H9 (cell line): ENCODE results near the gene EGFR. TPM values are rescaled to one million over a fixed set of nuclear protein-coding genes. Genes with fewer than 3 reads are reported as not detected.

Experiments
- DNase-seq: peaks from one replicate; pipeline ENCODE4 v3.0.0-alpha.2; 2017
- H2AFZ ChIP-seq: one replicate; pipeline ENCODE4 v1.6.1; 2013; ENCODE audit warnings: mild to moderate bottlenecking, low read length, control low read depth, moderate library complexity
- H2AK5ac ChIP-seq: 2 replicates; pipeline ENCODE4 v1.6.1; 2013; ENCODE audit warnings: low read length, control low read depth, mixed read lengths; ENCODE audit not compliant: insufficient read length
- H2BK120ac ChIP-seq: one replicate; pipeline ENCODE4 v1.6.1; 2013; ENCODE audit warnings: low read depth, mild to moderate bottlenecking, low read length, control low read depth, inconsistent platforms; ENCODE audit not compliant: poor library complexity, severe bottlenecking
- H2BK12ac ChIP-seq: 2 replicates; pipeline ENCODE4 v1.6.1; 2013; ENCODE audit warnings: low read length, control low read depth, mixed read lengths, low read depth; ENCODE audit not compliant: insufficient read length
- H2BK15ac ChIP-seq: 2 replicates; pipeline ENCODE4 v1.6.1; 2013; ENCODE audit warnings: low read depth, low read length, control low read depth
- H2BK20ac ChIP-seq: one replicate; pipeline ENCODE4 v1.6.1; 2013; ENCODE audit warnings: low read depth, mild to moderate bottlenecking, low read length, control low read depth, inconsistent platforms; ENCODE audit not compliant: poor library complexity, severe bottlenecking
- H2BK5ac ChIP-seq: 2 replicates; pipeline ENCODE4 v1.6.1; 2013; ENCODE audit warnings: low read length, control low read depth, mixed read lengths; ENCODE audit not compliant: insufficient read length
- H3K14ac ChIP-seq: 2 replicates; pipeline ENCODE4 v1.6.1; 2013; ENCODE audit warnings: low read length, control low read depth; ENCODE audit not compliant: insufficient read depth
- H3K18ac ChIP-seq: 2 replicates; pipeline ENCODE4 v1.6.1; 2013; ENCODE audit warnings: low read depth, mild to moderate bottlenecking, mixed read lengths, low read length, control low read depth; ENCODE audit not compliant: insufficient read length
- H3K23ac ChIP-seq: 2 replicates; pipeline ENCODE4 v1.6.1; 2013; ENCODE audit warnings: low read length, control low read depth, mixed read lengths, low read depth; ENCODE audit not compliant: insufficient read length
- H3K23me2 ChIP-seq: 2 replicates; pipeline ENCODE4 v1.6.1; 2013; ENCODE audit warnings: low read depth, mild to moderate bottlenecking, mixed read lengths, low read length, control low read depth; ENCODE audit not compliant: insufficient read length, poor library complexity, severe bottlenecking
- H3K27ac ChIP-seq: 2 replicates; pipeline ENCODE4 v1.5.1; 2013; ENCODE audit warnings: low read length, control low read depth, mixed read lengths, low read depth; ENCODE audit not compliant: insufficient read length
- H3K27me3 ChIP-seq: 2 replicates; pipeline ENCODE4 v1.6.1; 2013; ENCODE audit warnings: low read length, control low read depth, inconsistent platforms; ENCODE audit not compliant: insufficient read depth
- H3K4ac ChIP-seq: 2 replicates; pipeline ENCODE4 v1.6.1; 2013; ENCODE audit warnings: low read depth, mild to moderate bottlenecking, control low read depth, inconsistent platforms, low read length, moderate library complexity
- H3K4me1 ChIP-seq: 2 replicates; pipeline ENCODE4 v1.6.1; 2013; ENCODE audit warnings: low read length, control low read depth, inconsistent platforms; ENCODE audit not compliant: insufficient read depth
- H3K4me2 ChIP-seq: 2 replicates; pipeline ENCODE4 v1.6.1; 2013; ENCODE audit warnings: low read length, control low read depth, mixed read lengths; ENCODE audit not compliant: insufficient read length, insufficient read depth
- H3K56ac ChIP-seq: 2 replicates; pipeline ENCODE4 v1.6.1; 2013; ENCODE audit warnings: low read depth, mild to moderate bottlenecking, mixed read lengths, low read length, control low read depth; ENCODE audit not compliant: insufficient read length
- H3K79me1 ChIP-seq: 2 replicates; pipeline ENCODE4 v1.6.1; 2013; ENCODE audit warnings: low read depth, mild to moderate bottlenecking, moderate library complexity, low read length, control low read depth, inconsistent platforms; ENCODE audit not compliant: insufficient read depth, poor library complexity, severe bottlenecking
- H3K79me2 ChIP-seq: 2 replicates; pipeline ENCODE4 v1.6.1; 2013; ENCODE audit warnings: low read length, control low read depth, inconsistent platforms; ENCODE audit not compliant: insufficient read depth
- H3K9ac ChIP-seq: 2 replicates; pipeline ENCODE4 v1.6.1; 2013; ENCODE audit warnings: low read length, control low read depth, mixed read lengths; ENCODE audit not compliant: insufficient read length; ENCODE audit errors: extremely low read depth
- H3K9me3 ChIP-seq: one replicate; pipeline ENCODE4 v1.6.1; 2013; ENCODE audit warnings: low read depth, low read length, inconsistent platforms; ENCODE audit not compliant: control insufficient read depth
- H3T11ph ChIP-seq: one replicate; pipeline ENCODE4 v1.6.1; 2013; ENCODE audit warnings: mild to moderate bottlenecking, low read length, control low read depth, inconsistent platforms
- H4K20me1 ChIP-seq: one replicate; pipeline ENCODE4 v1.6.1; 2013; ENCODE audit not compliant: control insufficient read depth, insufficient read length, insufficient read depth
- H4K5ac ChIP-seq: 2 replicates; pipeline ENCODE4 v1.6.1; 2013; ENCODE audit warnings: low read depth, mild to moderate bottlenecking, mixed read lengths, low read length, control low read depth; ENCODE audit not compliant: insufficient read length
- H4K8ac ChIP-seq: replicated peaks from 2 replicates; pipeline ENCODE4 v1.6.1; 2013; ENCODE audit warnings: low read length, control low read depth, mixed read lengths, low read depth; ENCODE audit not compliant: insufficient read length
- H4K91ac ChIP-seq: 2 replicates; pipeline ENCODE4 v1.6.1; 2013; ENCODE audit warnings: low read depth, mild to moderate bottlenecking, moderate library complexity, mixed read lengths, low read length, control low read depth; ENCODE audit not compliant: insufficient read length
- H3K27ac Mint-ChIP-seq, 3 experiments: 2 replicates in 2 of 3; 3 replicates in 1 of 3; pipeline ENCODE4 v1.8.0; 2020 to 2021; ENCODE audit warnings: mixed read lengths in 3 of 3, mild to moderate bottlenecking in 1 of 3, moderate library complexity in 1 of 3
- H3K27me3 Mint-ChIP-seq: 2 replicates; pipeline ENCODE4 v1.8.0; 2021; ENCODE audit warnings: low read depth, mild to moderate bottlenecking, moderate library complexity, mixed read lengths
- H3K36me3 Mint-ChIP-seq, 3 experiments: 2 replicates in 2 of 3; 3 replicates in 1 of 3; pipeline ENCODE4 v1.8.0; 2020 to 2021; ENCODE audit warnings: low read depth in 3 of 3, mixed read lengths in 3 of 3; ENCODE audit not compliant: insufficient read depth in 1 of 3
- H3K4me1 Mint-ChIP-seq, 2 experiments: 2 replicates each; pipeline ENCODE4 v1.8.0; 2020; ENCODE audit warnings: mixed read lengths in 2 of 2
- H3K4me3 Mint-ChIP-seq, 2 experiments: 2 replicates in 1 of 2; 3 replicates in 1 of 2; pipeline ENCODE4 v1.8.0; 2020 to 2021; ENCODE audit warnings: mild to moderate bottlenecking in 2 of 2, mixed read lengths in 2 of 2, moderate library complexity in 1 of 2
- H3K9me3 Mint-ChIP-seq, 2 experiments: 2 replicates in 1 of 2; 3 replicates in 1 of 2; pipeline ENCODE4 v1.8.0; 2020; ENCODE audit warnings: mild to moderate bottlenecking in 2 of 2, mixed read lengths in 2 of 2, moderate library complexity in 1 of 2
- CTCF ChIP-seq: fragments of 200-600 bp; sonication (generic); conservative IDR thresholded peaks from 3 replicates; pipeline ENCODE4 v1.8.0; 2021; ENCODE audit warnings: antibody characterized with exemption, mild to moderate bottlenecking
- WGBS: extraction: QIAGEN DNeasy Blood & Tissue Kit; methylation state at CpG from one replicate; pipeline ENCODE4 v1.1.7; 2013; ENCODE audit warnings: missing lambda C conversion rate, low lambda C conversion rate, mixed read lengths; ENCODE audit not compliant: insufficient read length; ENCODE audit errors: extremely low coverage; 5-methylcytosine and 5-hydroxymethylcytosine counted together
- total RNA-seq: library from RNA; stranded (reverse); gene quantifications from 2 replicates; pipeline ENCODE4 v1.2.1, GENCODE V29; 2021

Gene EGFR
- total RNA-seq, 1 experiment from 2014 or later: 3.3 TPM

GRCh38 chr7:55108401-55108800 lies 89.6 kb downstream of the EGFR start:
- Histone ChIP-seq H2AFZ (no peak overlapping the region), H3K79me2 (no peaks in the 10 kb centered on the region), H4K5ac (no peak overlapping the region), H3K4me2 (no peak overlapping the region), H3T11ph (no peak overlapping the region), H3K56ac (no peak overlapping the region), H4K20me1 (no peaks in the 10 kb centered on the region), H3K18ac (no peak overlapping the region), H4K91ac (no peak overlapping the region), H3K79me1 (no peaks in the 10 kb centered on the region), H4K8ac (no peak overlapping the region), H3K4me1 (peaks cover 4% of the 10 kb centered on the region; the same call in 1 of the 2 replicates), H3K9ac (no peak overlapping the region), H3K23me2 (no peaks in the 10 kb centered on the region), H2BK5ac (no peak overlapping the region), H3K9me3 (no peaks in the 10 kb centered on the region), H3K27ac (no peak overlapping the region), H2AK5ac (no peak overlapping the region), H3K4ac (no peak overlapping the region), H3K27me3 (no peaks in the 10 kb centered on the region), H2BK15ac (no peak overlapping the region), H3K14ac (no peak overlapping the region), H2BK12ac (no peak overlapping the region), H3K23ac (no peak overlapping the region), H2BK20ac (no peak overlapping the region), H2BK120ac (no peak overlapping the region)
- no peak overlapping the region for H3K4me3 Mint-ChIP-seq
- WGBS: no CpG with 5 or more reads among the region's 5 CpGs
- peaks cover 2% of the 10 kb centered on the region for H3K27me3 Mint-ChIP-seq
- no peaks in the 10 kb centered on the region for H3K36me3 Mint-ChIP-seq
- no peak overlapping the region for H3K27ac Mint-ChIP-seq
- peaks cover 24 to 31% of the 10 kb centered on the region in 2 experiments for H3K4me1 Mint-ChIP-seq
- no peak for DNase-seq
- no peak for TF ChIP-seq CTCF
- no peaks in the 10 kb centered on the region for H3K9me3 Mint-ChIP-seq
